GM23338 (cell line): ENCODE results near the gene PRKCH.

Source experiments
- CTCF ChIP-seq, 2 experiments: fragments of 200-600 bp in 1 of 2; sonication (generic) in 1 of 2; conservative IDR thresholded peaks; 2 replicates each; pipeline versions ENCODE4 v1.5.1 to v1.6.1; 2016 to 2017; ENCODE audit warnings: antibody characterized with exemption in 2 of 2, low read depth in 2 of 2, mild to moderate bottlenecking in 2 of 2, moderate library complexity in 1 of 2
- POLR2AphosphoS5 ChIP-seq: IDR thresholded peaks from 2 replicates; pipeline ENCODE4 v1.6.1; 2016; ENCODE audit warnings: antibody characterized with exemption, low read depth

- TF ChIP-seq POLR2AphosphoS5 (no peak), CTCF (conservative IDR thresholded peaks at IDR 0.05; ENCODE audit: low read depth in 2 of 2) (no peak)
Measured at GRCh38 chr14:61391119-61391518, 69.7 kb downstream of the PRKCH start.
